CD4-positive, alpha-beta T cell treated with Interleukin-12 subunit alpha and Interleukin-12 subunit beta, for 1 hour (primary cell): ENCODE measurements around the gene AP4E1.
"Not testable (repeated sequence)": the region's sequence is repeated elsewhere in the genome, so short reads cannot be mapped to it uniquely, and the experiment has no call there.

Experiments used
- DNase-seq: peaks from one replicate; pipeline ENCODE4 v3.0.0-alpha.2; 2020

The AP4E1 gene

GRCh38 chr15:51037474-51037873, 129.0 kb downstream of the AP4E1 start:
- DNase-seq, result not testable (repeated sequence)

GRCh38 chr15:51038162-51038973, 129.9 kb downstream of the AP4E1 start:
- DNase-seq, result no peak

GRCh38 chr15:51038974-51039319, 130.5 kb downstream of the AP4E1 start:
- no peak for DNase-seq

- DNase-seq, result no peak
Observed at GRCh38 chr15:51044037-51044727, 135.7 kb downstream of the AP4E1 start.

GRCh38 chr15:51046016-51046415, 137.5 kb downstream of the AP4E1 start:
- DNase-seq, result no peak

GRCh38 chr15:51046799-51047449, 138.4 kb downstream of the AP4E1 start:
- DNase-seq, result no peak

- no peak for DNase-seq
Observed at GRCh38 chr15:51048308-51048707, 139.8 kb downstream of the AP4E1 start.

- DNase-seq, result no peak
Observed at GRCh38 chr15:51049081-51049480, 140.6 kb downstream of the AP4E1 start.

GRCh38 chr15:51051776-51052175, 143.3 kb downstream of the AP4E1 start:
- no peak for DNase-seq

- DNase-seq, result no peak
Observed at GRCh38 chr15:51053571-51053970, 145.1 kb downstream of the AP4E1 start.

- DNase-seq, result no peak
Observed at GRCh38 chr15:51054535-51054934, 146.1 kb downstream of the AP4E1 start.
